Activated T-helper 9 cell treated with anti-CD3 and anti-CD28 coated beads, Interleukin-2, amount 50 U/mL, for 16 hours (primary cell): ENCODE data around the gene OR2T35.
"Not testable (repeated sequence)": the region's sequence is repeated elsewhere in the genome, so short reads cannot be mapped to it uniquely, and the experiment has no call there.

Source experiments
- DNase-seq: peaks from one replicate; pipeline ENCODE4 v3.0.0-alpha.2; 2020; ENCODE audit warnings: low read depth

Gene OR2T35

GRCh38 chr1:248645178-248645577, at the start of gene OR2T35:
Gene OR2T35, minus strand, starts transcription at chr1:248645278. Its CDS starts 6,020 bp downstream, at chr1:248639258.
- DNase-seq, result not testable (repeated sequence)

GRCh38 chr1:248691567-248692155, 46.6 kb upstream of the OR2T35 start:
- no peak for DNase-seq

- DNase-seq, result no peak
Observed at GRCh38 chr1:248688527-248689298, 43.6 kb upstream of the OR2T35 start.

GRCh38 chr1:248686815-248687214, 41.7 kb upstream of the OR2T35 start:
- DNase-seq, result no peak

GRCh38 chr1:248681651-248682050, 36.6 kb upstream of the OR2T35 start:
- DNase-seq, result no peak

- DNase-seq, result no peak
Observed at GRCh38 chr1:248670003-248670402, 24.9 kb upstream of the OR2T35 start.

GRCh38 chr1:248663453-248664328, 18.6 kb upstream of the OR2T35 start:
- not testable (repeated sequence) for DNase-seq

GRCh38 chr1:248656797-248657196, 11.7 kb upstream of the OR2T35 start:
- not testable (repeated sequence) for DNase-seq

GRCh38 chr1:248655354-248655753, 10.3 kb upstream of the OR2T35 start, which contains the start of gene OR2T27:
Gene OR2T27, minus strand, starts transcription at chr1:248655528. Its CDS starts 4,644 bp downstream, at chr1:248650884.
- not testable (repeated sequence) for DNase-seq

- not testable (repeated sequence) for DNase-seq
Observed at GRCh38 chr1:248648770-248649536, 3.9 kb upstream of the OR2T35 start.

GRCh38 chr1:248642971-248643651, 2.0 kb downstream of the OR2T35 start:
- DNase-seq, result not testable (repeated sequence)

GRCh38 chr1:248641583-248641982, 3.5 kb downstream of the OR2T35 start:
- not testable (repeated sequence) for DNase-seq

- not testable (repeated sequence) for DNase-seq
Observed at GRCh38 chr1:248640906-248641305, 4.2 kb downstream of the OR2T35 start.

GRCh38 chr1:248639652-248640051, 5.4 kb downstream of the OR2T35 start:
- not testable (repeated sequence) for DNase-seq

GRCh38 chr1:248636612-248637011, 8.5 kb downstream of the OR2T35 start:
- DNase-seq, result not testable (repeated sequence)

GRCh38 chr1:248634991-248635390, 10.1 kb downstream of the OR2T35 start, which contains the start of gene OR2T11:
Gene OR2T11, minus strand, starts transcription at chr1:248635091. Its CDS starts 7,963 bp downstream, at chr1:248627128.
- not testable (repeated sequence) for DNase-seq

GRCh38 chr1:248631354-248632008, 13.6 kb downstream of the OR2T35 start:
- no peak for DNase-seq

- no peak for DNase-seq
Observed at GRCh38 chr1:248630551-248630950, 14.5 kb downstream of the OR2T35 start.

GRCh38 chr1:248627971-248628844, 16.9 kb downstream of the OR2T35 start:
- no peak for DNase-seq
